Measurements from ENCODE around the gene LAMA3.

GRCh38 chr18:23643815-23644490 is 45.3 kb upstream of the LAMA3 start:
- TF ChIP-seq, protein P1, sequence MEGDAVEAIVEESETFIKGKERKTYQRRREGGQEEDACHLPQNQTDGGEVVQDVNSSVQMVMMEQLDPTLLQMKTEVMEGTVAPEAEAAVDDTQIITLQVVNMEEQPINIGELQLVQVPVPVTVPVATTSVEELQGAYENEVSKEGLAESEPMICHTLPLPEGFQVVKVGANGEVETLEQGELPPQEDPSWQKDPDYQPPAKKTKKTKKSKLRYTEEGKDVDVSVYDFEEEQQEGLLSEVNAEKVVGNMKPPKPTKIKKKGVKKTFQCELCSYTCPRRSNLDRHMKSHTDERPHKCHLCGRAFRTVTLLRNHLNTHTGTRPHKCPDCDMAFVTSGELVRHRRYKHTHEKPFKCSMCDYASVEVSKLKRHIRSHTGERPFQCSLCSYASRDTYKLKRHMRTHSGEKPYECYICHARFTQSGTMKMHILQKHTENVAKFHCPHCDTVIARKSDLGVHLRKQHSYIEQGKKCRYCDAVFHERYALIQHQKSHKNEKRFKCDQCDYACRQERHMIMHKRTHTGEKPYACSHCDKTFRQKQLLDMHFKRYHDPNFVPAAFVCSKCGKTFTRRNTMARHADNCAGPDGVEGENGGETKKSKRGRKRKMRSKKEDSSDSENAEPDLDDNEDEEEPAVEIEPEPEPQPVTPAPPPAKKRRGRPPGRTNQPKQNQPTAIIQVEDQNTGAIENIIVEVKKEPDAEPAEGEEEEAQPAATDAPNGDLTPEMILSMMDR (IDR thresholded peaks at IDR 0.05) = no peak
- TF ChIP-seq POLR2A (IDR thresholded peaks at IDR 0.05) = no peak
